HEK293 (cell line): ENCODE measurements around the gene CHCHD6.

Experiments
- PBX3 ChIP-seq: sonication (generic); formaldehyde crosslinking; IDR thresholded peaks from 2 replicates; pipeline ENCODE4 v1.8.1; 2022; ENCODE audit warnings: mild to moderate bottlenecking, moderate library complexity, missing genetic modification reagents
- TCF7L2 ChIP-seq: IDR thresholded peaks from 2 replicates; pipeline ENCODE4 v1.6.1; 2011; ENCODE audit warnings: low read depth, mild to moderate bottlenecking, inconsistent platforms, low read length, moderate library complexity, borderline replicate concordance
- ZNF18 ChIP-seq: fragments of 450-650 bp; formaldehyde crosslinking; IDR thresholded peaks from 2 replicates; pipeline ENCODE4 v1.5.1; 2016; ENCODE audit warnings: missing biosample characterization, missing genetic modification characterization
- ZNF324 ChIP-seq: fragments of 450-650 bp; formaldehyde crosslinking; IDR thresholded peaks from 2 replicates; pipeline ENCODE4 v1.5.1; 2016; ENCODE audit warnings: missing biosample characterization, missing genetic modification characterization
- ZSCAN18 ChIP-seq: fragments of 450-650 bp; formaldehyde crosslinking; IDR thresholded peaks from 2 replicates; pipeline ENCODE4 v1.5.1; 2016; ENCODE audit warnings: missing biosample characterization, missing genetic modification characterization

- TF ChIP-seq ZNF18 (tag by site-specific recombination) (no peak), ZSCAN18 (tag by site-specific recombination) (no peak), ZNF324 (tag by site-specific recombination) (no peak), PBX3 (CRISPR knock-in tag) (no peak), TCF7L2 (peak; percentile 70; the same call in 1 of the 2 replicates)
Observed at GRCh38 chr3:126986001-126986400, 282.0 kb downstream of the CHCHD6 start.
